Hippocampal formation (tissue), 2 donors: ENCODE results near the gene ABCD1.
"Not testable (repeated sequence)": the region's sequence is repeated elsewhere in the genome, so short reads cannot be mapped to it uniquely, and the experiment has no call there.

Experiments
- DNase-seq, 2 donors: peaks; one replicate each; lab custom pipeline; 2025; lab: John Stamatoyannopoulos, UW

The ABCD1 gene

DNA sequence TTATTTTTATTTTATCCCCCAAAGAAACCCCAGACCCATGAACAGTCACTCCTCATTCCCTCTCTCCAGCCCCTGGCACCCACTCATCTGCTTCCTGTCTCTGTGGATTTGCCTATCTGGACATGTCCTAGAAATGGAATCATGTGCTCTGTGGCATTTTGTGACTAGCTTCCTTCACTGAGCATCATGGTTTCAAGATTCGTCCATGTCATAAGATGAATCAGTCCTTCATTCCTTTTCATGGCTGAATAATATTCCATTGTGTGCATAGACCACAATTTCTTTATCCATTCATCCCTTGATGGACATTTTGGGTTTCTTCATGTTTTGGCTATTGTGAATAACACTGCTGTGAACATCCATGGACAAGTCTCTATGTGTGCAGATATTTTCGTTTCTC lies 10.2 kb downstream of the ABCD1 start:
- DNase-seq: no peak

DNA sequence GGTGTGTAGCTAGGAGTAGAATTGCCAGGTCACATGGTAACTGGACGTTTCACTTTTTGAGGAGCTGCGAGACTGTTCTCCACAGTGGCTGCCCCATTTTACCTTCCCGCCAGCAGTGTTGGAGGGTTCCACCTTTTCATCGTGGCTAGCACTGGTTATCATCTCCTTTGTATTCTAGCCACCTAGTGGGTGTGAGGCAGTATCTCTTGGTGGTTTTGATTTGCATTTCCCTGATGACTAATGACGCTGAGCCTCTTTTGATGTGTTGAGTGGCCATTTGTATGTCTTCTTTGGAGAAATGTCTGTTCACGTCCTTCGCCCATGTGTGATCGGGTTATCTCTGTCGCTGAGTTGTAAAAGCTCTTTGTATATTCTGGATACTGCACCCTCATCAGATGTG lies 10.6 kb downstream of the ABCD1 start:
- no peak for DNase-seq

- no peak for DNase-seq
Measured at GRCh38 chrX:153736071-153736820, 11.6 kb downstream of the ABCD1 start.

DNA sequence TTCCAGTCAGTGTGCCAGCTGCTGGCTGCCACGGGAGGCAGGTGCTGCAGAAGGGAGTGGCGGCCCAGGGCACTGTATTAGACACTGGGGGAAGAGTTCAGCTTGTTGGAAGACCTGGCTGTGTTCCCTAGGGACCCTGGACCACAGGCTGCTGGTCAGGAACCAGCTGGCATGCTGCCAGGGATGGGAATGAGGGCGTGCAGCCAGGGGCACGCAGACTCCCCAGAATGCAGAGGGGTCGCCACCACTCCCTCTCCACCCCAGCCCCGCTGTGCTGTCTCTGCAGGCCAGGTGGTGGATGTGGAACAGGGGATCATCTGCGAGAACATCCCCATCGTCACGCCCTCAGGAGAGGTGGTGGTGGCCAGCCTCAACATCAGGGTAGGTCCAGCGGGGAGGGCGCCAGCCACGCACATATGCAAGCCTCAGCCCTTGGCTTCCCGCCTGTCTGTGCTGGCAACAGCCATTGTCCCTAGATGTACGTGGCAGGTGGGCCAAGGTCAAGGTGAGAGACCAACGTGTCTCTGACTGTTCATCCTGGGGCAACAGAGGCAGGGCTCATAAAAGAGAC lies 12.3 kb downstream of the ABCD1 start:
- no peak for DNase-seq

DNA sequence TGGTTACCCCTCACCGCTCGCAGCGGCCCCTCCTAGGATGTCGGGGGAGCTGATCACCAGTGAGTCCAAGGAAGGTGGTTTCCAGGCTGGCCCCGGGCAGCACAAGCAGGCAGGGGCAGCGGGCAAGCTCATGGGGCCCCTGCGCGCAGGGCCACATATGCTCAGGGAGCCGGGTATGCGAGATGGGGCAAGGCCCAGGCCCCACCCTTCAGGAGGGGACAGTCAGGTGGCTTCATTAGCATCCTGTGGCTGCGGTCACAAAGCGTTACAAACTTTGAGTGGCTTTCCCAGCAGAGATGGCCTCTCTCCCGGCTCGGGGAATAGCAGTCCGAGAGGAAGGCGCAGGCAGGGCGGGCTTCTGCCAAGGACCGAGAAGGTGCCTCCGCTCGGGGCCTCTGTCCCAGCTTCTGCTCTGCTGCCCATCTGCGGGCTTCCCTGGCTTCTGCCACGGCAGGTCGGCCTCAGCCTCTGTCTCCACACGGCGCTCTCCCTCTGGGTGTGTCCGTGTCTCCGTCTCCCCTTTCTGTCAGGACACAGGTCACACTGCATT lies 13.5 kb downstream of the ABCD1 start:
- no peak for DNase-seq

DNA sequence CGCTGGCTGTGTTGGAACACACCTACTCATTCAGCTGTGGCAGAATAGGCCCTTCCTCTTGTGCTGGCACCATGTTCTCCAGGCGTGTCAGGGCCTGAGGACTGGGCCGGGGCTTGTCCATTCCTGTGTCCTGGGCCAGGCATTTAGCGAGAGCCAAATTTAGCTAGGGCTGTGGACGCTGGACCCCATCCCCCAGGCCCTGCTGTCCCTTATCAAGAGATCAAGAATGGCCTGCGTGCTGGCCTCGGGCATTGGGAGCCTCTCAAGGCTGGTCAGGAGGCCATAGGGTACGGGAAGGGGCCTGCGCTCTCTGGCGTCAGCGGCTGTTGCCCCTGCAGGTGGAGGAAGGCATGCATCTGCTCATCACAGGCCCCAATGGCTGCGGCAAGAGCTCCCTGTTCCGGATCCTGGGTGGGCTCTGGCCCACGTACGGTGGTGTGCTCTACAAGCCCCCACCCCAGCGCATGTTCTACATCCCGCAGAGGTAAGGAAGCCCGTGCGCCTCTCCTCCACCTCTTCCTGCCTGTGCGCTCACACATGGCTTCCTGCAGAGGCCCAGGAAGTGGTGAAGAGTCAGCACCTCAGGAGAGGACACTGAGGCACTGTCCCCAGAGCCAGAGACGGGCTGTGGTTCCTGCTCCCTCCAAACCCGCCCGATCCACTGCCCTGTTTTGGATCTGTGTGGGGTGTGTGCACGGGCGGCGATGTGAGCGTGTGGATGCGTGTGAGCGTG lies 15.3 kb downstream of the ABCD1 start:
- no peak for DNase-seq

- no peak for DNase-seq
Measured at GRCh38 chrX:153740631-153741222, 16.1 kb downstream of the ABCD1 start.

GRCh38 chrX:153741446-153741845 lies 16.8 kb downstream of the ABCD1 start:
- no peak for DNase-seq

DNA sequence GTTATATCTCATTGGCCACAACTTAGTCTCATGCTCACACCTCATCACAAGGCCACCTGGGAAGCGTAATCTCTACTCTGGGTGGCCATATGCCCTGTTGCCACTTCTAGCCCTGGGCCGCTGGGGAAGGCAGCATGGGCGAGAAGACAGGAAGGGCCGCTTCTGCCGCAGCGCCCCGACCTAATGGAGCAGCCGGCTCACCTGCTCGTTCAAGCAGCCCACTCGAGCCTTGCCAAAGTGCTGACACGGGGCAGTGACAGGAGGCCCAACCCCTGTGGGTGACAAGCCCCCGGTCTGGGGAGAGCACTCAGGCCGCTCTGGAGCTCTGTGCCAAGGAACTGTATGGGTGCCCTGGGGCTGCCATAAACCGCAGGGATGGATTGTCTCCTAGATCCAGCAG lies 17.5 kb downstream of the ABCD1 start:
- not testable (repeated sequence) for DNase-seq

GRCh38 chrX:153742796-153743467 lies 18.3 kb downstream of the ABCD1 start:
- DNase-seq: not testable (repeated sequence)

DNA sequence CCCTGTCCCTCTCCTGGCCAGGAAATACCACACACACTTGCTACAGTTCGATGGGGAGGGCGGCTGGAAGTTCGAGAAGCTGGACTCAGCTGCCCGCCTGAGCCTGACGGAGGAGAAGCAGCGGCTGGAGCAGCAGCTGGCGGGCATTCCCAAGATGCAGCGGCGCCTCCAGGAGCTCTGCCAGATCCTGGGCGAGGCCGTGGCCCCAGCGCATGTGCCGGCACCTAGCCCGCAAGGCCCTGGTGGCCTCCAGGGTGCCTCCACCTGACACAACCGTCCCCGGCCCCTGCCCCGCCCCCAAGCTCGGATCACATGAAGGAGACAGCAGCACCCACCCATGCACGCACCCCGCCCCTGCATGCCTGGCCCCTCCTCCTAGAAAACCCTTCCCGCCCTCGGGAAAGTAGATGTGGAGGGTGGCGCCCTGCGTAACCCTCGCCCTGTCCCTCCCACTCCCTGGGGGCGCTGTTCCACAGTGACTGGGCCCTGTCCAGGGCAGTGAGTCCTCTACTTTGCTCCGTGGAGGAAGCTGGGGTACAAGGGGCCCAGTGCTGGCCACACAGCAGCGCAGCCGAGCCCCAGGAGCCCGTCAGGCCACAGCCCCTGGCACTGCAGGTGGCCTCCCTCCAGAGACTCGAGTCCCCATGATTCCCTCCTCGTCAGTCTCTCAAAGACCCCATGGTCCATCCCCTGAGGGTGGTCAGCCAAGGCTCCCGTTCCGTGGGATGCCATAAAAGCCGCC lies 19.0 kb downstream of the ABCD1 start:
- not testable (repeated sequence) for DNase-seq

DNA sequence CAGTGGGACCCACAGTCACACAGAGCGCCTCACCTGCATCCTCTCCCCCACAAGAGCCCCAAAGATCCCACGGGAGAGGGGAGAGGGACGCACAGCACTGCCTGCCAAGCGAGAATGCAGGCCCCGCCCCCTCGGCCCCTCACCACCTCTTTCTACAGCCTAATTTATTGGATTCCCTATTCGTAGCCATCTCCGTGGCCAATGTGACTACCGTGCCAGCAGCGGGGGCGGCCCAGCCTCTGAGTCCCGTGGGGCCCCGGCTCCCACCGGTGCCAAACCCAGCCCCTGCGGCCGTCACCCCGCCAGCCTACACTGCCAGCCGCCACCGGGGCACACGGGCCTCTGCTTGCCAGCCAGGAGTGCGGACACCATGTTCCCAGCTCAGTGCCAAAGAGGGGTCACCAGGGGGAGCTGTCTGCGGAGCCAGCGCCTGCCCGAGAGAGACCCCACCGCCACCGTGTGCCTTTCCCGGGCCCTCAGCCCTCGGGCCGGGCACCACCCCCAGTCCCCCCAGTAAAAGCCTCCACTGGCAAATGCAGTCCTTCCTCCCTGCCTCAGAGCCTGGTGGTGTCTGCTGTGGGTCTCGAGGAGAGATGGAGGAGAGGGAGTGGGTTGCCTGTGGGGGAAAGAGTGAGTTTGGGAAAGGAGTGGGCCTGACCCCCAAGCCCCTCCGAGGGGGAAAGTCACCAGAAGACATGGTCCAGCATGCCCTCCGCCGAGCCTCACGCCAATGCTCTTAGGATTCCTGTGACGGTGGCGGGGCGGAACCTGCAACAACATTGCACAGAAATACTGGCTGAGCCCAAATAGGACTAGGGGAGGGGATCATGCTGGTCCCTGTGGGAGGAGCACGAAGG lies 19.8 kb downstream of the ABCD1 start:
- DNase-seq: no peak

GRCh38 chrX:153745067-153745433 lies 20.4 kb downstream of the ABCD1 start:
- not testable (repeated sequence) for DNase-seq

GRCh38 chrX:153746359-153746758 lies 21.7 kb downstream of the ABCD1 start:
- no peak for DNase-seq

DNA sequence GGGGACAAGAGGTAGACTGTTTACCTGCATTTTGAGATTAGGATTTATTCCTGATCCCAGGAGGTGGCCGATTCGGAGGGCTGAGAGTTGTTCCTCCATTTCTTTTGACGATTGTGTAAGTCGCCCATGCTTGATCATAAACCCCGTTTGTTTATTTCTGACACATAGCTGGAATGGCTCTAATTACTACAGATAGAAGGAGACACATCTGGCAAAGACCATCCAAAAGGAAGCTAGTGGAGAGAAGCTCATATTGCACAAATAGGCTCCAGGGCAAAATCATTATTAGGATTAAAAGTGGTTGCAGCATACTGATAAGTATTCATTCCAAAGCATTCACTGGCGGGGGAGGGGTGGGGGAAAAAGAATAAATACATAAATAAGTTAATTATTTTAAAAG lies 22.3 kb downstream of the ABCD1 start:
- DNase-seq: not testable (repeated sequence)

DNA sequence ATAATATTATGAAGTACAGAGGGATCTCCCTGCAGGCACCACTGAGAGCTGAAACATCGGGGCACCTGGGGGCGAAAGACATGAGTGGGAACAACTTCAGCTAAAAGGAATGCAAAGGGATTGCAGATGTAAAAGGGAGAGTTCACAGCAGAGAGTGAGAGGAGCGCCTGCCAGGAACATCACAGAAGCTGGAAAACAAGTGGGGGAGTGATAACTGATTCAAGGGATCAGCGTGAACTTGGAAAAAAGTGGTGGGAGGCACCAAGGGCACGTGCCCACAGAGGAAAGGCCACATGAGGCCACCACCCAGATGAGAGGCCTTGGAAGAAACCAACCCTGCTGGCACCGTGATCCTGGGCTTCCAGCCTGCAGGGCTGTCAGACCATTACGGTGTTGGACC lies 24.4 kb downstream of the ABCD1 start:
- not testable (repeated sequence) for DNase-seq

- DNase-seq: no peak
Measured at GRCh38 chrX:153750127-153750774, 25.6 kb downstream of the ABCD1 start.

DNA sequence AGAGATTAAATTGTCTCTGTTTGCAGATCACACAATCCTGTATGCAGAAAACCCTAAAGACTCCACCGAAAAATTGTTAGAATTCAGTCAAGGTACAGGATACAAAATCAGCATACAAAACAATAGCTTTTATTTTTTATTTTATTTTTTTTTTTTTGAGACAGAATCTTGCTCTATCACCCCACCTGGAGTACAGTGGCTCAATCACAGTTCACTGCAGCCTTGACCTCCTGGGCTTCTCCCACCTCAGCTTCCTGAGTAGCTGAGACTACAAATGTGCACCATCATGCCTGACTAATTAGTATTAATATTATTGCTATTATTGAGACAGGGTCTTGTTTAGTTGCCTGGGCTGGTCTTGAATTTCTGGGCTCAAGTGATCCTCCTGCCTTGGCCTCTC lies 30.5 kb downstream of the ABCD1 start:
- DNase-seq: no peak

DNA sequence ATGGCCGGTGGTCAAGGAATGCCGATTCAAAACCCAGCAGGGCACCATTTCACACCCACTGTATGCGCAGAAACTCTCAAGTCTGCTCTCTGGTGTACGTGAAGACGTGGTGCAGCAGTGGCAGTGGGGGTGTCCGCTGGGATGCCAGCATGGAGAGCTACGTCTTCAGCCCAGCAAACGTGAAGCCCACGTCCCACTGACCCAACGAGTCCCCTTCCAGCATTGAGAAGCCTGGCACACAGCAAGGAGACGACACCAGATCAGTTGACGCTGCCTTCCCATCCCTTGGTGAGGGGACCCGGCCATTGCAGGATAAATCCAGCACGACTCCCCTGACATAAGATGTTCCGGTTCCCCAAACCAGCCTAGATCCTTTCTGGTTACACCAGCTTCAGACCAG lies 37.2 kb downstream of the ABCD1 start:
- DNase-seq: no peak
